GM12878 (cell line): ENCODE data around the gene ADAMTS2.

ENCODE experiments used
- CTCF ChIP-seq, 3 experiments: IDR thresholded peaks in 2 of 3; conservative IDR thresholded peaks in 1 of 3; 2 replicates each; pipeline ENCODE4 v1.5.1; 2011; ENCODE audit warnings: low read depth in 3 of 3, low read length in 3 of 3, mild to moderate bottlenecking in 3 of 3, control low read depth in 2 of 3, moderate library complexity in 2 of 3, inconsistent platforms in 1 of 3, mixed read lengths in 1 of 3; ENCODE audit not compliant: control insufficient read depth in 2 of 3, insufficient read depth in 1 of 3; ENCODE audit errors: extremely low read depth in 1 of 3
- IKZF1 ChIP-seq: fragments of 450-650 bp; conservative IDR thresholded peaks from 2 replicates; pipeline ENCODE4 v1.6.1; 2017; ENCODE audit warnings: antibody characterized with exemption, mild to moderate bottlenecking
- POU2F2 ChIP-seq: IDR thresholded peaks from 3 replicates; pipeline ENCODE4 v1.6.1; 2011; ENCODE audit warnings: low read depth, mild to moderate bottlenecking, low read length, borderline replicate concordance

GRCh38 chr5:179237770-179238627 lies 107.3 kb downstream of the ADAMTS2 start:
- no peak for TF ChIP-seq POU2F2
- TF ChIP-seq IKZF1 = no peak
- TF ChIP-seq CTCF (IDR thresholded peaks at IDR 0.05 in 2 of 3, conservative IDR thresholded peaks at IDR 0.05 in 1 of 3; ENCODE audit: control insufficient read depth in 2 of 3, extremely low read depth in 1 of 3, insufficient read depth in 1 of 3, low read depth in 3 of 3, low read length in 3 of 3) = no peak
